ENCODE data around the gene PTGIR.

PTGIR gene

DNA sequence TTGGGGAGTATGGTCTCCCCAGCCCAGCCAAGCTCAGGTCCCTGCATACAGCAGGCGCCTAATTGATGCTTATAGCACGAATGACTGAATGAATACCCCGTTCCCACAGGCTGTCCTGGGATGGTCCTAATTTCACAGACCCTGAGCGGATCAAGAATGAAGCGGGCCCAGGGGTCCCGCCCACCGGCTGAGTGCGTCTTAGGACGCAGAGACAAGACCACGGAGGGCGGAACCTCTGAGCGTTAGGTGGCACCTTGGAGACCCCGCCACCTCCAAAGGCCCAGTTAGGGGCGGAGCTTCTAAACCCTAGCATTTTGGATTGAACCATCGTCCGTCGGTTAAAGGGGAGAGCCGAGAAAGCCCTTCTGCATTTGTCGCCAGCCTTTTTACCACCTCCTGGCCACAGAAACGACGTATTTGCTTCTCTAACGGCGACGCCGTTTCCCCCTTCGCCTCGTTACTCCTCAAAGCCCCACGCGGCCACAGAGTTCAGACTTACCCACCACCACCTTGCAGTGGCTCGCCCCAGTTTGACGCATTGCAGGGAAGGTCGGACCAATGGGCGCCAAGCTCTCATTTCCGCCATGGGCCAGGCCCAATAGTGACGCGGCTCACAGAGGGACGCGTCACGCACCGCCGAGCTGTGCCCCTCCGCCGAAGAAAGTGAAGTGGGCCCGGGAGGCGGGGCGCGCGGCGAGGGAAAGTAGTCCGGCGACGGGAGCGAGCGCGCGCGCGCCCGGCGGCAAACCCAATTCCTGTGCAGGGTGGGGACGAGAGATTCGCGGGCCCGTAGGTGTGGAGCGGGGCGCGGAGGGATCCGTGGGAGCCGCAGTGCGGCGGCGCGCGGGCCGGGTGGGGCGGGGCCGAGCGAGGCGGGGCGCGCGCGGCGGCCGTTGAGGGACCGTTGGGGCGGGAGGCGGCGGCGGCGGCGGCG is 24.2 kb downstream of the PTGIR start:
- DNase-seq (ENCODE audit: low spot score): peak; percentile 97

DNA sequence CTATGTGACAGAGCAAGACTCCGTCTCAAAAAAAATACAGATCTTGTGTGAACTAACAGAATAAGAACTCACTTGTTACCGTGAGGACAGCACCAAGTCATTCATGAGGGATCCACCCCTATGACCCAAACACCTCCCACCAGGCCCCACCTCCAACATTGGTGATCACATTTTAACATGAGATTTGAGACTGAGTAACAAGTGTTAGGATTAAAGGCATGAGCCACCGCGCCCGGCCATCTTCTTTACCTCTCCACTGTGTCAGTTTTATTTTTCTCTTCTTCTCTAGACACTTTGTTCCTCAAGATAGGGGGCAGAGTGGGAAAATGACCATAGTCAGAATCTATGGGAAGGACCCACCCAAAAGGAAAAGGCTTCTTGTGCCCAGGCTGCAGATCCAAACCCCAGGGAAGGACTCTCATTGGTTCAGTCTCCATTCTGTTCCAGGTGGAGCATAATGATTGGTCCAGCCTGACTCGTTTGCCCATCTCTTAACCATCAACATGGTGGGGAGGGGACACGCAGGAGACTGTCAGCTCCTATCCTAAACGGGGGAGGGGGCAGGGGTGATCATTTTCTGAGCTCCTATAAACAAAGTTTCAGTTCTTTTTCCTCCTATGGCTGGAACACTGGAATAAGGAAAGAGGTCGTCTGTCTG is 25.0 kb downstream of the PTGIR start:
- DNase-seq (ENCODE audit: low spot score): no peak

DNA sequence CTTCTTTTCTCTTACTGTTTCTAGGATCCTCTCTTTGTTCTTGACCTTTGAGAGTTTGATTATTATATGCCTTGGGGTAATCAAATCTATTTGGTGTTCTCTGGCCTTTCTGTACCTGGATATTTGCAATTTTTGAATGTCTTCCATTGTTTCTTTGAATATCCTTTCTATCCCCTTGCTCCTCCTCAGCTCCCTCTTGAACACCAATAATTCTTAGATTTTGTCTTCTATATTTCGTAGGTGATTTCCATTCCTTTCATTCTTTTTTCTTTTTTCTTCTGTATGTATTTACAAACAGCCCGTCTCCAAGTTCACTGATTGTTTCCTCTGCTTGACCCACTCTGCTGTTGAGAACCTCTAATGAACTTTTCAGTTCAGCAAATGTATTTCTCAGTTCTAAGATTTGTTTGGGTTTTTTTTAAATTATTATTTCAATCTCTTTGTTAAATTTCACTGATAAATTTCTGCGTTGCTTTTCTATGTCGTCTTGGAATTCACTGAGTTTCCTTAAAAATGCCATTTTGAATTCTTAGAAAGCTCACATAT is 26.4 kb downstream of the PTGIR start:
- no peak for DNase-seq (ENCODE audit: low spot score)

DNA sequence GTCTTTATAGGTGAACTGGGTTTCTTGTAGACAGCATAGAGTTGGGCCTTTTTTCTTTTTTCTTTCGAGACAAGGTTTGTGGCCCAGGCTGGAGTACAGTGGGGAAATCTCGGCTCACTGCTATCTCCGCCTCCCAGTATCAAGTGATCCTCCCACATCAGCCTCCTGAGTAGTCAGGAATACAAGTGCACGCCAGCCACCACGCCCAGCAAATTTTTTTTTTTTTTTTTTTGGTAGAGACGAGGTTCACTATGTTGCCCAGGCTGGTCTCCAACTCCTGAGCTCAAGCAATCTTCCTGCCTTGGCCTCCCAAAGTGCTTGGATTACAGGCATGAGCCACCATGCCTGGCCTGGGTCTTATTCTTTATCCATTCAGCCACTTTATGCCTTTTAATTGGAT is 28.9 kb downstream of the PTGIR start:
- DNase-seq (ENCODE audit: low spot score): peak; percentile 16

DNA sequence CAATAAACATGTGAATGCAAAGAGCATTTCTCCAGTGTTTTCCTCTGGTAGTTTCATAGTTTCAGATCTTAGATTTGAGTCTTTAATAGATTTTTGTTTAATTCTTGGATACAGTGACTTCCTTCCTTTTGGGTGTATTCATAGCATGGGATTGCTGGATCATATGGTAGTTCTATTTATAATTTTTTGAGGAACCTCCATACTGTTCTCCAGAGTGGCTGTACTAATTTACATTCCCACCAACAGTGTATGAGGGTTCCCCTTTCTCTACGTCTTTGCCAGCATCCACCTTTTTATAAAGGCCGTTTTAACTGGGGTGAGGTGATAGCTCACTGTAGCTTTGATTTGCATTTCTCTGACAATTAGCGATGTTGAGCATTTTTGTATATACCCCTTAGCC is 33.0 kb downstream of the PTGIR start:
- DNase-seq (ENCODE audit: low spot score): no peak

DNA sequence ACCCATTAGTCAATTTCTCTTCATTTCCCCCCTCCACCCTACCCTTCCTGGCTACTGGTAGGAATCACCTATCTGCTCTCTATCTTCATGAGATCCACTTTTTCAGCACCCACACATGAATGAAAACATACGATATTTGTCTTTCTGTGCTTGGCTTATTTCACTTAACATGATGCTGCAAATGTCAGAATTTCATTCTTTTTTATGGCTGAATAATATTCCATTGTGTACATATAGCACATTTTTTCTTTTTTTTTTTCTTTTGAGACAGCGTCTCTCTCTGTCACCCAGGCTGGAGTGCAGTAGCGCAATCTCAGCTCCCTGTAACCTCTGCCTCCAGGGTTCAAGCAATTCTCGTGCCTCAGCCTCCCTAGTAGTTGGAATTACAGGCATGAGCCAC is 33.6 kb downstream of the PTGIR start:
- no peak for DNase-seq (ENCODE audit: low spot score)

DNA sequence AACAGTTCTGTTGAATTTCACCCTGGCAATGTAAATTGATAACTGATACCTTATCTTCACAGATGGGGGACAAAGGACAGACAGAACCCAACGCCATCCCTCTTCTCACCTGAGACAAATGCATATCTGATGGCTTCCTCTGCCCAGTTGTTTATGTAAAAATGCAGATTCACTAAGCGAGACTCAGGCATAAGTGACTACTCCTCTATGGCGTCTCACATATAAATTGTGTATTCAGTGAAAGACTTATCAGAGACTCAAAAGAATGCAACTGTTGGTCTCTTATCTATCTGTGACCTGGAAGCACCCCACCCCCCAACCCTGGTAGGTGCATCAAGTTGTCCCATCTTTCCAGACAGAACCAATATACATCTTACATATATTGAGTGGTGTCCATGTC is 37.0 kb downstream of the PTGIR start:
- DNase-seq (ENCODE audit: low spot score): no peak

DNA sequence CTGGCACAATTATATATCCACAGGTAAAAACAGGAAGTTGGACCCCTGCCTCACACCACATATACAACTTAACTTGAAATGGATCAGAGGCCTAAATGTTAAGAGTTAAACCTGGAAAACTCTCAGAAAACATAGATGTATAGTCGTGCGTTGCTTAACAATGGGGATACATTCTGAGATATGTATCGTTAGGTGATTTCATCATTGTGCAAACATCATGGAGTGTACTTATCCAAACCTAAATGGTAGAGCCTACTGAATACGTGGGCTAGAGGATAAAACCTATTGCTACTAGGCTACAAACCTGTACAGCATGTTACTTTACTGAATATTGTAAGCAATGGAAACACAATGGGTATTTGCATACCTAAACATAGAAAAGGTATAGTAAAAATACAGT is 38.6 kb downstream of the PTGIR start:
- DNase-seq (ENCODE audit: low spot score): no peak

DNA sequence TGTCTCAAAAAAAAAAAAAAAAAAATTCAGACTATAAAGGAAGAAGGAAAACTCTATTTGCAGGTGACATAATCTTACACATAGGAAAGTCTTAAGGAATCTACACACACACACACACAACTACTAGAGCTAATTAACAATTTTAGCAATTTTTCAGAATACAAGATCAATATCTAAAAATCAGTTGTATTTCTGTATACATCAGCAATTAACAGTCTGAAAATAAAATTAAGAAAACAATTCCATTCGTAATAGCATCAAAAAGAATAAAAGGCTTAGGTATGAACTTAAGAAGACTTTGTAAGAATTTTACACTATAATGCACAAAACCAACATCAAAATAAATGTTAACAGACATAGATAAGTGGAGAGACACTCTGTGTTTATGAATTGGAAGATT is 39.4 kb downstream of the PTGIR start:
- DNase-seq (ENCODE audit: low spot score): no peak

DNA sequence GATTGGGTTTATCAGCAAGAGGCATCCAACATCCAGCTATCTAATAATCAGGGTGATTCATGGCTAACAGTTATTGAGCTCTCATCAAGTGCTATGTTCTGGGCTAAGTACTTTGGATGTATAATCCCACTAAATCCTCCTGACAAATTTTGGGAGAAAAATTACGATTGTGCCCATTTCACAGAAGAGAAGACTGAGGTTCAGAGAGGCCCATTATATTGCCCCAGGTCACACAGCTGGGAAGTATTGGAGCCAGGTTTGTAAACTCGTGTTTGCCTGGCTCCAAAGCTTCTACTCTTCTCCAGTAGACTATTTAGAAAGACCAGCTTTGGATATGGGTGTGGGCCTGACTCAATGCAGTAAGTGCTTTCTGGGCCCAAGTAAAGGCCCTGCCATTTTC is 44.6 kb downstream of the PTGIR start:
- DNase-seq (ENCODE audit: low spot score): no peak

DNA sequence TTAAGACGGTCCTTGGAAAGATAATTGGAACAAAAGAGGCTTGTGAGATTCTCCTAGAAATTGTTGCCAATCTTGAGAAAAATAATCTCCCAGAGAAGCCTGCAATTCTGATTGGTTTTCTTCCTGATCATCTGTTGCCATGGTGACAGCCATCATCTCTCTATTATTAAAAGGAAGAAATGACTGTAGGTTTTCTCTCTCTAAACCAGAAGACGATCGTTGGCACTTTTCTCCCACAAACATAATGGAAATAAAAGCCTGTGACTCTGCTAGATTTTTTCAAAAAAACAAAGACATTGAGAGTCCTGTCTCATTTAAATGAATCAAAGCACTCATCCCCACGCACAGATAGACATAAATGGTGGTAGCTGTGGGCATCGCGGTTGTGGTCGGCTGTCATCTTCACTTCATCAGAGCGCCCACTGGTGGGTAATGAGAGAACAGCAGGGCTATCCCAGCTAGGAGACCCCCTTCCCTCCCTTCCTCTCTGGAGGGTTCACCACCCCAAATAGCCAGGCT is 45.5 kb downstream of the PTGIR start:
- no peak for DNase-seq (ENCODE audit: low spot score)

DNA sequence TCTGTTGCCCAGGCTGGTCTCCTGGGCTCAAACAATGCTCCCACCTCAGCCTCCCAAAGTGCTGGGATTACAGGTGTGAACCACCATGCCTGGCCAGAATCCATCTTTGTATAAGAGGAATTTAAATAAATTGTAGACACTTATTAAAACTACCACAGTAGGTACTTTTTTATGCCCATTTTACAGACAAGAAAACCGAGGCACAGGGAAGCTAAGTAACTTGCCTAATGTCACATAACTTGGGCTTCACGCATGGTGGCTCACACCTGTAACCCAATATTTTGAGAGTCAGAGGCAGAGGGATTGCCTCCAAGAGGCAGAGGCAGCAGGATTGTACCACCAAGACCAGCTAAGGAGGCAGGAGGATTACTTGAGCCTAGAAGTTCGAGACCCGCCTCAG is 46.4 kb downstream of the PTGIR start:
- DNase-seq (ENCODE audit: low spot score): no peak

DNA sequence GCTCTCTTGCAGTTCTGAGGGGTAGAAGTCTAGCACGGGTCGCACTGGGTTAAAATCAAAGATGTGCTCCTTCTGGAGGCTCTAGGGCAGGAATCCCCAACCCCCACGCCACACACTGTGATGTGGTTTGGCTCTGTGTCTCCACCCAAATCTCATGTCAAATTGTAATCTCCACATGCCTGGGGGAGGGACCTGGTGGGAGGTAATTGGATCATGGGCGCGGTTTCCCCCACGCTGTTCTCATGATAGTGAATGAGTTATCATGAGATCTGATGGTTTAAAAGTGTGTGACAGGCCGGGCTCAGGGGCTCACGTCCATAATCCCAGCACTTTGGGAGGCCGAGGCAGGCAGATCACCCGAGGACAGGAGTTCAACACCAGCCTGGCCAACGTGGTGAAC is 50.4 kb downstream of the PTGIR start:
- DNase-seq (ENCODE audit: low spot score): no peak

DNA sequence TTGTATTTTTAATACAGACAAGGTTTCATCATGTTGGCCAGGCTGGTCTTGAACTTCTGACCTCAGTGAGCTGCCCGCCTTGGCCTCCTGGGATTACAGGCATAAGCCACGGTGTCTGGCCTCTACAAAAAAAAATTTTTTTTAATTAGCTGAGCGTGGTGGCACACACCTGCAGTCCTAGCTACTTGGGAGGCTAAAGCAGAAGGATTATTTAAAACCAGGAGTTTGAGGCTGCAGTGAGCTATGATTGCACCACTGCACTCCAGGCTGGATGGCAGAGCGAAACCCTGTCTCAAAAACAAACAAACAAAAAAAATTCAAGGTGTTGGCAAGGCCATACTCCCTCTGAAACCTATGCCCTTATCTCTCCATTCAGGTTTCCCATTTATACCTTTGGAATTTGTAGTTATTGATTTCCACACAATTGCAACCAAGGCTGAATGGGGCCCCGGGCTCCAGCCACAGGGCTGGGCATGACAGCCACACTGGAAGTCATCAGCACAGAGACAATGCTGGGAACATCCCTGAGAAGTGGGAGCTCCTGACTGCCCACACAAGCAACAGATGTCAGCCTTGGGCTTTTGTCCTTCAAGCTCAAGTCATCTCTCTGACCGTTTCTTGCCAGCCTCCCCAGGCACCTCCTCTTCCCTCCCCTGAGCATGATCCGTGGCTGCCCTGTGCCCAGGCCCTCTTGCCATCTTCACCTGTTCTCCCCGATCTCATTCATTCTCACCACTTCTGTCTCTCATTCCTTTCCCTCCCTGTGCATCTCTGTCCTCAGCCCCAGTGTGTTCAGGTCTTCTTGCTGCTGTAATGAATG is 51.0 kb downstream of the PTGIR start:
- DNase-seq (ENCODE audit: low spot score): no peak

DNA sequence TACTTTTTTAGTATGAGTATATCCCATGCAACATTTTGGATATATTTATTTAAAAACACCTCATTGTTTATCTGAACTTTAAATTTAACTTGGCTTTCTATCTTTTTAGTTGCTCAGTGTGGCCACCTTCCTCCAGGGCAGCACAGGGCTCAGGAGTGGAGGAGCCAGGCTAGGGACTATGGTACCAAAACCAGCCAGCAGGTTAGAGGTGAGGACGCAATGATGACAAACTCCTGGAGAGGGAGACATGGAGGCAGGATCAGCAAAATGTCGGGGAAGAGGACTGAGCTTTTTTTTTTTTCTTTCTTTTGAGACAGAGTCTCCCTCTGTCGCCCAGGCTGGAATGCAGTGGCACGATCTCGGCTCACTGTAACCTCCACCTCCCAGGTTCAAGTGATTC is 53.4 kb downstream of the PTGIR start:
- DNase-seq (ENCODE audit: low spot score): peak; percentile 47
